K562 (cell line): Measurements from ENCODE around the gene AKT1S1.

Experiments used
- CTCF ChIP-seq, 3 experiments: IDR thresholded peaks in 2 of 3; conservative IDR thresholded peaks in 1 of 3; 2 replicates each; pipeline ENCODE4 v1.5.1; 2011 to 2012; ENCODE audit warnings: low read length in 3 of 3, mild to moderate bottlenecking in 3 of 3, control low read depth in 2 of 3, improper control_type of control experiment in 1 of 3, inconsistent platforms in 1 of 3, low read depth in 1 of 3, mixed read lengths in 1 of 3, moderate library complexity in 1 of 3; ENCODE audit not compliant: insufficient read depth in 2 of 3
- GATAD2B ChIP-seq: fragments of 450-650 bp; IDR thresholded peaks from 2 replicates; pipeline ENCODE4 v1.6.1; 2017; ENCODE audit warnings: mild to moderate bottlenecking, borderline replicate concordance
- KLF1 ChIP-seq: fragments of 450-650 bp; IDR thresholded peaks from 2 replicates; pipeline ENCODE4 v1.6.1; 2016; ENCODE audit warnings: missing genetic modification characterization, missing compliant biosample characterization
- POLR2B ChIP-seq: fragments of 450-650 bp; IDR thresholded peaks from 2 replicates; pipeline ENCODE4 v1.6.1; 2018; ENCODE audit warnings: low read depth; ENCODE audit not compliant: partially characterized antibody
- U2AF1 ChIP-seq: fragments of 200-400 bp; formaldehyde crosslinking; optimal IDR thresholded peaks from 2 replicates; pipeline ENCODE3; 2017; ENCODE audit warnings: mild to moderate bottlenecking, low read depth, low read length, moderate library complexity

GRCh38 chr19:49884109-49884508 lies 7.0 kb upstream of the AKT1S1 start:
- TF ChIP-seq U2AF1 (no peak), CTCF (IDR thresholded peaks at IDR 0.05 in 2 of 3, conservative IDR thresholded peaks at IDR 0.05 in 1 of 3; ENCODE audit: insufficient read depth in 2 of 3, low read depth in 1 of 3, low read length in 3 of 3) (no peak), GATAD2B (no peak), POLR2B (no peak), KLF1 (tag) (no peak)
